Left colon (tissue), 2 donors: ENCODE measurements around the gene DZIP1L. TPM values are rescaled to one million over a fixed set of nuclear protein-coding genes. Genes with fewer than 3 reads are reported as not detected.
"Not testable (repeated sequence)": the region's sequence is repeated elsewhere in the genome, so short reads cannot be mapped to it uniquely, and the experiment has no call there.

ENCODE experiments used
- ATAC-seq: fragments of 200-7000 bp; cut with Tn5 transposase; one replicate; pipeline ENCODE4 v1.9.1; 2020; ENCODE audit warnings: mild to moderate bottlenecking, moderate library complexity
- DNase-seq, 2 donors: peaks; one replicate each; pipeline ENCODE4 v3.0.0-alpha.2; 2020
- intact Hi-C, 2 donors: fragments of 100-400 bp; cut with DNase I in 1 of 2; cut with micrococcal nuclease in 1 of 2; formaldehyde crosslinking; loops; one replicate each; pipeline versions ENCODE4 v1.11.2 to v1.14.0; 2022; cut with DNase I, micrococcal nuclease
- total RNA-seq, 2 donors: library from RNA; stranded (reverse); fragmentation: NEBNext Ultra II Directional; extraction: Animal tissue kit (Norgen Biotek cat#: 25700); gene quantifications; one replicate each; pipeline ENCODE4 v1.2.1, GENCODE V29; 2021
- donor health status: DM: no; HTN: no; CAD: no.
- donor health status: DM: yes; HTN: yes; CAD: no.

DZIP1L gene
- total RNA-seq, 2 donors from 2014 or later, result 1.6 to 3.5 TPM

DNA sequence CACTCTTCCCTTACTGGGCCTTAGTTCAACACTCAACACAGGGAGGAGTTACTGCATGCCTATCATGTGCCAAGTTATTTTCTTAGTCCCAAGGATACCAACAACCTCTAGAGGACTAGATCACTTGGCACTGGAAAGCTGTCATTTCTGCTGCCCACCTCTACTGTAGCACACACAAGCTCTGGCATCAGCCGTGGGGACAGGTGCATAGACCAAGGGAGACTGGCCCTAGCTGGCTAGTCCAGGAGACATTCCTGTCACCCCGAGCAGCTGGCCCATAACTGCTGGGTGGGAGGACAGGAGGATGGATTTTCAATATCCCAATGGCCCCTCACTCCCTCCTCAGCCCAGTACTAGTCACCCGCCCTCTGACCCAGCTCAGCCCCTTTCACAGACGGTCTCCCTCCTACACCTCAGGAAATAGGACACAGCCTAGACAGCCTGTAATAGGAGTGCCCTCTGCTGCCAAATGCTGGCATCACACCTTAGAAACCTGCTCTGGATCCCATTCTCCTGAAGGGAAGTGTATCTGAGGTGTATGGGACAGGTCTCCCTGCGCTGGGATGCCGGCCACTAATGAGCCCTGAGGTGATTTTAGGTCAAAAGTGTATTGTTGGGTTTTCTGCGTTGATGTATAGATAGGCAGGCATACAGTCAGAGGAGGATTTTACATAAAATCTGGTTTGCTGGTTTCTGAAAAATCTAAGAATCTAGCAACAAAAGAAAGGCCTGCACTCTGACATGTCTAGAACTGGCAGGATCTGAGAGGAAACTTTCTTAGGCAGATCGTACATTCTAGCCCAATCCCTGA, 3.4 kb upstream of the DZIP1L start:
- peak; percentile 85 for ATAC-seq
- intact Hi-C loops, result loop anchor here in 1 of 2 donors (5.0 kb wide), 1 partner anchor 52 kb away; no protein-coding TSS in a partner anchor
- peak; percentile 37 to 73 for DNase-seq

DNA sequence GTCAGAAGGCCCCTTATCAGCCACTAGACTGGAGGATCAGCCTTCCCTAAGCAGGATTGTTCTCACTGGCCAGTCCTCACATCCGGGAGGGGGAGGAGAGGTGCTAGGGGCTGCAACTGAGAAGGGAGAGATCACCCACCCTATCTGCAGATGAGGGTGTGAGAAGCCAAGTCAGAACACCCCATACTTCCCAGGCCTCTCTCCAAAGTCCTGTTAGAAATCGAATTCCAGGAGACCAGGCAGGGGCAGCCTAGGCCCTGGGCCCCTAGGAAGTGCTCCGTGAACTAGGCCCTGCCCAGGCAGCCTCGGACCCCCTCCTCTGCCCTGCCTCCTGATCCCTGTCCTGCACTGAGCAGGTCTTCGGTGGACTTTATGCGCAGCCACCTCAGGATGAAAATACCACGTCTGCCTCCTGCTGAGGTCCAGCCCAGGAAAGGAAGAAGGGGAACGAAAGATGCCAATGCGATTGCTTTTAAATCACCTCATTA, 933 bp downstream of the DZIP1L start:
- DNase-seq (no peak), ATAC-seq (no peak)
- intact Hi-C loops, result no loop called here

DNA sequence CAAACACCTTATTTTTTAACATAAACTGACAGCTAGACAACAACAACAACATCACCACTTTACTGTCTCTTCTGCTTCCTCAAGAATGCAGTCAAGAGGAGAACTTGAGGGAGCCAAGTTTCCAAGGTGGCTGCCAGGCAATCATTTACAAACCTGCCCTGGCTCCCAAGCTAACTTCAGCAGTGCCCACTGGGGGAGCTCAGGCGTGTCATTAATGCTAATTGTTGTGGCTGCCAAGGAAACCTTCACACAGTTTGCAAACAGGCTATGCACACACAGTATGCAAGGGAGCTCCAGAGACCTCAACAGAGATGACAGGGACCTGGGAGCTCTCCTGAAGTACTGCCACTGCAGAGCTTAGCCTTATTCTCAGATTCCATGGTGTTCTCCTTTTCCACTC, 2.1 kb downstream of the DZIP1L start:
- DNase-seq (no peak), ATAC-seq (no peak)
- intact Hi-C loops, result no loop called here

DNA sequence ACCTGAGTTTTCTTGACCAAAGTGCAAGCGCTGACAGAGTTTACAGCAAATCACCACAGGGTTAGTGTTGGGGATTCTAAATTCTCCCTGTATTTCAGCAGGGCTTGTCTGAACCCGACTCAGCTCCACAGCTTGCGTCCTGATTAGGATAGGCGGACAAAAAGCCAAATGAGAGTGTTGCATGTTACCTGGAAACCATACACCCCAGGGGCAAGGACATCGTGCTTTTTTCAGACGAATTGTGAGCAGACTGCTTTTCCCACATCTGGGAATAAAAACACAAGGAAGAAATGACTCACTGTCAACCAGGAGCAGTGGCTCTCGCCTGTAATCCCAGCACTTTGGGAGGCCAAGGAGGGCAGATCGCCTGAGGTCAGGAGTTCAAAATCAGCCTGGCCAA, 3.0 kb downstream of the DZIP1L start:
- DNase-seq (no peak), ATAC-seq (no peak)
- intact Hi-C loops, result no loop called here

DNA sequence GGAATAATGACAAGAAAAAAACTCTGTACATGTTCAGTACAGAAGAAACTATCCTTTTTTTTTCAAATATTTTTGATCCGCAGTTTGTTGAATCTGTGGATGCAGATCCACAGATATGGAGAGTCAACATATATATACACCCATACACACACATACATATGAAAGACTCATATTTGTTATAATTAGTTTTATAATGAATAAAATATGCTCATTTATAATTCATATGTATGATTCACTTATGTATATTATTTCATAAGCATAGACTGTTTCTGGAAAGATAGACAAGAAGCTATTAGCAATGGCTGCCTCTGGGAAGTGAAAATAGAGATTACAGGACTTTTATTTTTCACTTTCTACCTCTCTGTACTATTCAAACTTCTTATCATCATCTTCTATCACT, 9.8 kb downstream of the DZIP1L start:
- no peak for DNase-seq
- intact Hi-C loops, result no loop called here
- ATAC-seq, result no peak

DNA sequence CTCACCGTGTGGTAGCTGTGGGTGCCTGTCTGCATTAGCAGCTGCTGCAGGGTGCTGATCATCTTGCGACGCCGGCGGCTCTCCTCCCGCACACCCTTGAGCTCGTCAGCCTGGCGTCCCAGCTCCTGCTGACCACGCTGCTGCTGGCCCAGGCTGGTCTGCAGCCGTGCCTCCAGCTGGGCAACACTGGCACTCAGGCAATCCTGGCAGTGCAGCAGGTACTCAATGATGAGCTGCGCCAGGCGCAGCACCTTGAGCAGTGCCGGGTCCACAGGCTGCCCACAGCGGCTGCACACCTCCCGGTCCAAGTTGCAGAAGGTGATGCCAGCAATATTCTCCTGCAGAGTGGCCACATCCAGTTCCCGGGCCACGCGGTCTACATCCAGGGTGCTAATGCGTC, 11.9 kb downstream of the DZIP1L start:
- no peak for DNase-seq
- ATAC-seq, result no peak
- intact Hi-C loops, result no loop called here

DNA sequence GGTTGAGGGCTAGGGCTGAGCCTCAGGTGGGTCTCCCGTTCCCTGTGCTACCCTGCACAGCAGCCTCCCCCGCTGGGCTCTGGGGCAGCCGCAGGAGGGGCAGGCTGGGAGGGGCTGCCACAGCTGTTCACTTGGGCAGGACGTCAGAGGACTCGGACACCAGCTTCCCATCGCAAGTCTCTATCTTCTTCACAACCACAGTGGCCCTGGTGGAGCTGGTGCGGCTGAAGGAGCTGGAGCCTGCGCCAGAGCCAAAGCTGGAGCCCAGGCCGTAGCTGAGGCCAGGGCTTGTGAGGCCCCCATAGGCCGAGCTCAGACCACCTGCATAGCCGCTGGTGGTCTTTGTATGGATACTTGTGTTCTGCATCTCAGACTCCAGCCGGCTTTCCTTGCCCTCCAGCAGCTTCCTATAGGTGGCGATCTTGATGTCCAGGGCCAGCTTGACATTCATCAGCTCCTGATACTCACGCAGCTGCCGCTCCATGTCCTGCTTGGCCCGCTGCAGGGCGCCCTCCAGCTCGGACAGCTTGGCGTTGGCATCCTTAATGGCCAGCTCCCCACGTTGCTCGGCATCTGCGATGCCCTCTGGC, 14.0 kb downstream of the DZIP1L start:
- ATAC-seq, DNase-seq, intact Hi-C loops: not testable (repeated sequence)

DNA sequence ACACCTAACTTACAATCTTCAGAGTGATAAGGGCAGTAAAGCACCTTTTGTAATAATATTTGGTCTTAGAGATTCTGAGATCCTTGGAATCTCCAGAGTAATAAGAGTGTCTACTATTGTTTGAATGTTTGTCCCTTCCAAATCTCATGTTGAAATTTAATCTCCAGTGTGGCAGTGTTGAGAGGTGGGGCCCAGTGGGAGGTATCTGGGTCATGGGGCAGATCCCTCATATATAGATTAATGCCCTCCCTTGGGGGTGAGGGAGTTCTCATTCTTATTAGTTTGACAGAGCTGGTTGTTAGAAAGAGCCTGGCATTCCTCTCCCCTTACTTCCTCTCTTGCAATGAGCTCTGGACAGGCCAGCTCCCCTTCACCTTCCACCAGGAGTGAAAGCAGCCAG, 16.0 kb downstream of the DZIP1L start:
- DNase-seq, result no peak
- intact Hi-C loops, result no loop called here
- ATAC-seq, result no peak

DNA sequence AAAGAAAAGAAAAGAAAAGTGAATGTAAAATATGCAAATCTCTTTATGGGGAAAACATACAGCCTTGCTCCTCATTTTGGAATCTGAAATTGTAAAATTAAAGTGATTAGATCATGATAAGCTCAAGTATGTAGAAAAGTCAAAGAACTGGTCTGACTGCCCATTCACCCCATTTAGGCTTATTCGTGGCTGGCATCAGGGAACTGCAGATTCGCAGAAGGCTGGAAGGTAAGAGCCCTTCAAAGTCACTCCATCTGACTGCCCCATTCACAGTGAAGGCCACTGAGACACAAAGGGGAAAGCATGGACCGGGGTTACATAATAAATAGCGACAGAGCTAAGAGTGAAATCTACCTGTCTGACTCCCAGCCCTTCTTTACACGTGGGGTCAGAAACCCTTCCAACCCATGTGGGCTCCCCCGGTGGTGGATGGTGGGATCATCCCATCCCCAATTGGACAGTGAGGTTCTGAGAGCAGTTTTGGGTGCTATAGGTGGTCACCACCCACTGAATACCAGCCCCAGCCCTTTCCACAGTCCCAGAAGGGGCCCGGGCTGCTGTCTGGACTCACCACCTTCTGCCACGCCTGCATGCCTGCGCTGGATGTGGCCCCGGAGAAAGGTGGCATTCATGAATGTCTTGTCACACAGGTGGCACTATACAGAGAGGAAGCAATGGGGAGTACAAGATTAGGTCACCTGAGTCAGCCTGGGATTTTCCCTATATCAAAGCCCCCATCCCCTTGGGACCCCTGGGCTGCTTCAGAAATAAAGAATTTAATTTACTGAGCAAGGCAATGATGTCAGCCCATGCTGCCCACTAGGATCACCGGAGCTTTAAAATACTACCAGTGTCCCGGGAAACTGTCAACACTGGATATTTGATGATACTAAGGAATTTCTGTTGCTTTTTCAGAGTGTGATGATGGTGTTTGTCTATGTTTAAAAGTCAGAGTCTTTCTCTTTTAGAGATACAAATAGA, 17.9 kb downstream of the DZIP1L start:
- intact Hi-C loops, result no loop called here
- ATAC-seq, result no peak
- DNase-seq, result no peak

DNA sequence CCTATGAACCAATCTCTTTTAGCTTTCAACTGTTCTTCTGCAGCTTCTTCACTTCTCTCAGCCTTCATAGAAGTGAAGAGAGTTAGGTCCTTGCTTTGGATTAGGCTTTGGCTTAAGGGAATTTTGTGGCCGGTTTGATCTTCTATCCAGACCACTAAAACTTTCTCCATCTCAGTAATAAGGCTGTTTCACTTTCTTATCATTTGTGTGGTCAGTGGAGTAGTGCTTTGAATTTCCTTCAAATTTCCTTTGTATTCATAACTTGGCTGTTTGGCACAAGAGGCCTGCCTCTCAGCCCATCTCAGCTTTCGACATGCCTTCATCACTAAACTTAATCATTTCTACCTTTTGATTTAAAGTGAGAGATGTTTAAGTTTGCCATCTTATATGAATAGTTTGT, 21.7 kb downstream of the DZIP1L start:
- DNase-seq, result no peak
- intact Hi-C loops, result no loop called here
- ATAC-seq, result no peak

DNA sequence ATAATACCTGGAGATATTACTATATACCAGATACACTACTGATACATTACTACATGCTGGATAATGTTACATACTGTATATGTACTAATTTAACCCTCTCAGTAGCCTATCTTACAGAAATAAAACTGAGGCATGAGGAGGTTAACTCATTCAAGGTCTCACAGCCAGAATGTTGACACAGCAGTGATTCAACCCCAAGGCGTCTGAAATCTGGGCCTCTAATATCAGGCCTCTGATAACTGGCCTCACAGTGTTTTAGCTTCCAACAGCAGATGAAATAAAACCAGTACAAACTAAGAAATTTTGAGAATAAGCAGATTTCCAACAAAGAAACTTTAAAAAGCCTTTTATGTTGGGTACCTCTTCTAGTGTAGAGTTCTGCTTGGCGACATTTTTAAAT, 23.4 kb downstream of the DZIP1L start:
- ATAC-seq (no peak), DNase-seq (no peak)
- intact Hi-C loops, result no loop called here

DNA sequence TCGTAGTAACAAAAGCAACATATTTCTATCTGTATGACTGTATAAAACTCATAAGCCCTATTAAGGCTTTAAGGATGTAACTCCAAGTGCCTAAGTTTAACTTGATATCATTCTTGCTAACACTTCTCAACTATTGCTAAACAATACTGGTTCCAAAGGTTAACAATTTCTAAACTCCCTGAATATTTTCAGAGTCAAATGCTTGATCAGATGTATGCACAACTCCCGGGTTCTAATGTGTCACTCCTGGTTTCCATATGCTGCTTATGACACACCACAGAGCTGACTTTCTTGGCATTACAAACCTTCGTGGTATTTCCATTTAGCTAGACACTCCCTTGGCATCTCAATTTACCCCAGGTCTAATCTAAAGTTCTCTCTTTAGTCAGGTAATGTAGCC, 26.3 kb downstream of the DZIP1L start:
- intact Hi-C loops, result no loop called here
- DNase-seq (no peak), ATAC-seq (no peak)

DNA sequence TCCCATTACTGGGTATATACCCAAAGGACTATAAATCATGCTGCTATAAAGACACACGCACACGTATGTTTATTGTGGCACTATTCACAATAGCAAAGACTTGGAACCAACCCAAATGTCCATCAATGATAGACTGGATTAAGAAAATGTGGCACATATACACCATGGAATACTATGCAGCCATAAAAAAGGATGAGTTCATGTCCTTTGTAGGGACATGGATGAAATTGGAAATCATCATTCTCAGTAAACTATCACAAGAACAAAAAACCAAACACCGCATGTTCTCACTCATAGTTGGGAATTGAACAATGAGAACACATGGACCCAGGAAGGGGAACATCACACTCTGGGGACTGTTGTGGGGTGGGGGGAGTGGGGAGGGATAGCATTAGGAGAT, 29.7 kb downstream of the DZIP1L start:
- intact Hi-C loops, DNase-seq, ATAC-seq: not testable (repeated sequence)

DNA sequence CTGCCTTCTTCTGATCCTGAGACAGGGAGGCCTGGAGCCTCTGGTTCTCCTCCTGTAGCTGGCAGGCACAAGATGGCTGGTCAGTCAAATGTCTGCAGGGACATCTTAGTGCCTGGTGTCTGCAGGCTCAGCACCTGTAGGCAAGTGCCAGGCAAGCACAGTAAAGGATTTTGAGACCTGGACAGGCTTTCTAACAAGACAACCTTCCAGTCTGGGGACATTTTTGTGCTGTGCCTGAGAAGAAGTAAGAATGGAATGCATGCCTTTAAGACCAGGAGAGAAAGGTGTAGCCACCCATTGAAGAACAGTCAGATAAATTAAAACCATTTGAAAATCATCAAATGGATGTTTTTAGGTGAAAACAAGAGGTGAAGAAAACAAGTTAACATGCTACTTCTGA, 31.2 kb downstream of the DZIP1L start:
- intact Hi-C loops, result no loop called here
- no peak for DNase-seq
- no peak for ATAC-seq

DNA sequence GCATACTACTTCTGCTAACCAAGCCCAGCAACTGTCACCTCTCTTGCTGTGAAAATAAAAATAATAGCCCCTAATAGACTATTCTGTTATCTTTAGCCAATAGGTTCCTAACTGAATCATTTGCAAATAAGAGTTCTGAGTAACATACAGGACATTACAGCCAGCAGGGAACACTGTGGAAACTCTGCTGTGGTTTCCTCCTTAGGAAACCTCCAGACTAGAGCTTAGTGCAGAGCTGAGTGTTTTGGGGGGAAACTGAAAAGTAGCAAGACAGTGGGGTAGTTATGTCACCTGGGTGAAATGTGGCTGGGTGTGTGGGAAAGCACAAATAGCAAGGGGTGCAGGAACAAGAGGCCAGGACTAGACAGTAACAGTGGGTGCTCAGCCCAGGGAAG, 32.4 kb downstream of the DZIP1L start:
- ATAC-seq (no peak), DNase-seq (no peak)

DNA sequence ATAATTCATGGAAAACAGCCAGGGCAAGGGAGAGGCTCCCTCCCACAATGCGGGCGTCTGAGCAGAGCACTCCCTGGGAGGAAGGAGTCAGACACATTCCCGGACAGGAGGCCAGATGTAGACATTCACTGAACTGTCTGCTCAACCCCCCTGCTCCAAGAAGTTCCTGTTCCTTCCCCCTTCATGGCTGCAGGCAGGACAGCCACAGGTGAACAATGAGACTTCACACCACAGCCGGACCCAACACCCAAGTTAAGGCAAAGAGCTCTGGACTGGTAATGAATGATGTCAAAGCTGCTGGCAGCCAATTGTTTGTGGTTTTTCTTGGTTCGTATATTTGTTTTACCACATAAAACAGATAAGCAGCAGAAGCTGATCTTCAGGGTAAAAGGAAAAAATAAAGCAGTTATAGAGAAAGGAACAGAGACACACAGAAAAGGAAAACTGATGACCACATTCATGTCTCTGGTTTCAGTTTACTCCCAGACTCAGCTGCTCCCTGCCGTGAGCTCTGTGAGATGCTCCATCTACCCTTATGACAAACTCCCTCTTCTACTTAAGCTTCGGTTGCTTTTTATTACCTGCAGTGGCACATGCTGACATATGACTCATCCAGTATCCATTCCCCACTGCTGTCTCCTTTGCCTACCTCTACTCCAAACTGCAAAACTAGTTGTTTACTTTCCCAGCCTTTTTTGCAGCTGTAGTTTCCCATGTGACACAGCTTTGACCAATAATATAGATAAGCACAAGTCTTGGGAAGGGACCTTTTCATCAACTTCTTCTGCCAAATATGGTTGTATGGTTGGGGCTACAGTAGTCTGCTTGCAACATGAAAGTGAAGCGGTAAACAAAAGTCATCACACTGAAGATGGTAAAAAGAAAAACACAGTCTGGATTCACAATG, 33.1 kb downstream of the DZIP1L start:
- DNase-seq, result peak in 1 of 2 donors; percentile 10
- ATAC-seq, result peak; percentile 67
- intact Hi-C loops, result no loop called here

More for the DNA sequence above, 32.4 kb downstream of the DZIP1L start:
- intact Hi-C loops, result no loop called here

DNA sequence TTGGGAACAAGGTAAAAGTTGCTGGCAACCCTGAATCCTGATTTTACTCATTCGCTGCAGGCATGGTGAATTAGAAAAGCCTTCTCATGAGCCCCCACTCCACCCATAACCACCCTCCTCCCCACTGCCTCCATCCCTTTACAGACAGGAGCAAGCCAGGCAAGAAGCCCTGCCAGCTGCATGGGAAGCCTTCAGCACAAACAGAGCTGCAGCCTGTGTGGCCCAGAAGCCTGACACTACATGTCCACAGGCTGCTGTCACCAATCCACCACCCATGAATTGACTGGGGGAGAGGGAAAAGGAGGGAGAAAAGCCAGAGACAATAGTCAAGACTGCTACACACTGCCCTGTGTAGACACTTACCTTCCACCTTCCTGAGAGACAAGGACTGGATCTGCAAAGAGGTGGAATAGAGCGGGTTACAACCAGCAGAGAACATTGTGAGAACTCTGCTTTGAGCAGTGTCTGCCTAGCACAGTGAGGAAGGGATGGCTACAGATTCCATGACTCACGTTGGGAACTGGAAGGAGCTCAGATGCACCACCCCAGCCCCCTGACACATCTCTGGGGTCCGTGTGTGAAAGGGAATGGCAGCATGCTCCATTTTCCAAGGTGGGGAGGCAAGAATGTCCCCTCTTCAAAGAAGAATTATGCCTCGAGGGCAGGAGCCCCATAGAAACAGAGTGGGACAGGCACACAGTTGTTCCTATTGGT, 33.9 kb downstream of the DZIP1L start:
- DNase-seq (no peak), ATAC-seq (no peak)
- intact Hi-C loops, result no loop called here

DNA sequence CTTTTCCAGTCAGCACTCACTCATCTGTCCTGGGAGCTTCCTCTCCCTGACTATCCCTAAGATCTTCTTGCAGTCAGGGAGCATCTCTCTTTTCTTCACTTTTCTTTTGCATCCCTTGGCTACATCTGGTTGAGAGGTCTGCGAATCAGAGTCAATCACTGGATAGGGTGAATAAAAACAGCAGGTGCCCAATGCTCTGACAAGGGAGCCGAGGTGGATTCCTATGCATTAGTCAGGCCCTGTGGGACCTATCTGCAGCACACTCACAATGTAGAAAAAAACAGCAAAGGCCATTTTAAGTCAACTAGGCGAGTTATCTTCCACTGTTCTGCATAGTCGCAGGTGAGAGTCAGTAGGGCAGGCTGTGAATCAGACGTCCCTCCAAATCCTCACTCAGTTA, 35.5 kb downstream of the DZIP1L start:
- intact Hi-C loops, result no loop called here
- ATAC-seq, result no peak
- no peak for DNase-seq
